GM19238 (cell line): ENCODE measurements around the gene CELF4.

Source experiments
- DNase-seq: peaks from one replicate; pipeline ENCODE4 v3.0.0; 2011; ENCODE audit warnings: low spot score; ENCODE audit not compliant: insufficient read length

Gene CELF4

GRCh38 chr18:37524498-37525261 is 40.9 kb downstream of the CELF4 start:
- DNase-seq, result no peak

GRCh38 chr18:37524139-37524497 is 41.5 kb downstream of the CELF4 start:
- no peak for DNase-seq

DNA sequence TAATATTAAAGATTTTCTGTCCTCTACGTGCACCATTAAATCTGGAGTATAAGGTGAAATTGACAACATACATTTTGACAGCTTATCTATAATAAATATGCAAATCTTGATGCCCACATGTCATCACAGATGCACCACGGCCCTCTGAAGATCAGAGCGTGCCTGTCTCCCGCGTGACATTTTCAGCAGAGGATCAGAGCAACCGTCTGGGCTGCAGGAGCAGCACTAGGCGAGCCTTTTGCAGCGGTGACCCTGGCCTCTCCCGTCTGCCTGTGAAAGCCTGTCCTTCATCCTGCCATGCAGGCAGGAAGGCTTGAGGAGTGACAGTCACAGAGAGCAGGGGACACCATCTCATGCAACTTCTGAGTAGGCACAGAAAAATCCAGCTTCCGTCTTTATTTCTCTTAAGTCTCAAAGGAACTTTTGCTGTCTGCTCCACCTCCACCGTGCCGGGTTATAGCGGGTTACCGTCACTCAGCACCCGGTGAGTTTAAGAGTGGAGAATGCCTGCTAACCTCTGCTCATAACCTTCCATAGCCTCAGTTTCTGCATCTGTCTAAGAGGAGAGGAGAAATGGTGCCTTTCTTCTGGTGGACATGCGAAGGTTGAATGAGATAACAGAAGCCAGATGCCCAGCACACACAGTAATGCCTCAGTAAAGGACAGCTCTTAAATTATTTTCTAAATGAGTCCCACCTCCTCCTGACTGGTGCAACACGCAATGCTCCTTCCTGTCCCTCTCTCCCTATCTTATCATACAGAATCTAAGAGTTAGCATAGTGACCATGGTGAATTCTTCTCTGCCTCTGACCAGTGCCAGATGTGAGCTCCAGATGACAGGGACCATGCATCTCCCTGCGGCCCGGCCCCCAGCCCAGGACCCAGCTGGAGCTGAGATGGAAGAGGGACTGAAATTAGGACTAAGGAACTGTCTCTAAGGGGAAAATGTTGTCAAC is 43.8 kb downstream of the CELF4 start:
- DNase-seq, result no peak

DNA sequence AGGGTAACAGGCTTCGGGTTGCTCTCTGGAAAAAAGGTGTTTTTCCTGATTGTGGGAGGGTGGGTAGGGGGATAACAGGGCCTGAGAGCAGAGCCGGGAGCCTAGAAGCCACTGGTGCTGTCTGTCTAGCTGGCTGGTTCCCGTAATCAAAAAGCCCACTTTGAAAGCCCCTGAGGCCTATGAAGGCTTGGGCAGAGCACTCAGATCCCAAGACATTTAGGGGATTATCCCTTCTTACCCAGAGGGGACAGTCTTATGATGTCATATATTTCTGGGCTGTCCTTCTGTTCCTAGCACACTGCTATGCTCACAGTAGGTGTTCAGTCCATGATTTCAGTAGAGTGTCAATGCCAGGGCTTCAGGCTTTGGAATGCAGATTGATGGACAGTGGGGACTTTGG is 45.1 kb downstream of the CELF4 start:
- DNase-seq, result no peak

- no peak for DNase-seq
Observed at GRCh38 chr18:37519510-37520135, 46.0 kb downstream of the CELF4 start.

- DNase-seq, result no peak
Observed at GRCh38 chr18:37516361-37516853, 49.2 kb downstream of the CELF4 start.

GRCh38 chr18:37514953-37515352 is 50.6 kb downstream of the CELF4 start:
- DNase-seq, result no peak

DNA sequence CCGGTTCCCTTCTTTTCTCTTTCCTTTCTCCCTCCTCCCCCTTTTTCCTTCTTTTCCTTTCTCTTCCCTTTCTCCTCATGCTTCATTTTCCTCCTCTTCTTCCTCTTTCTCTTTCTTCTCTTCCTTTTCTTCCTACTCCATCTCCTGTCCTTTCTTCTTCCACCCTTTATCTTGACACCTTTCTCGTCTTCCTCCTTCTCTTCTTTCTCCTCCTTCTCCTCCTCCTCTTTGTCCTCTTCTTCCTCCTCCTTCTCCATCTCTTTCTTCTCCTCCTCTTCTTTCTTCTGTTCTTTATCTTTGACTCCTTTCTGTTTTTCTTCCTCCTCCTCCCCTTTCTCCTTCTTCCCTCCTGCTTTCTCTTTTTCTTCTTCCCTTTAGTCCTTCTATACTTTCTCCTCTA is 53.2 kb downstream of the CELF4 start:
- DNase-seq, result no peak

- DNase-seq, result no peak
Observed at GRCh38 chr18:37511721-37512298, 53.8 kb downstream of the CELF4 start.

GRCh38 chr18:37509600-37509999 is 56.0 kb downstream of the CELF4 start:
- DNase-seq, result no peak

GRCh38 chr18:37508207-37508606 is 57.4 kb downstream of the CELF4 start:
- DNase-seq, result no peak

DNA sequence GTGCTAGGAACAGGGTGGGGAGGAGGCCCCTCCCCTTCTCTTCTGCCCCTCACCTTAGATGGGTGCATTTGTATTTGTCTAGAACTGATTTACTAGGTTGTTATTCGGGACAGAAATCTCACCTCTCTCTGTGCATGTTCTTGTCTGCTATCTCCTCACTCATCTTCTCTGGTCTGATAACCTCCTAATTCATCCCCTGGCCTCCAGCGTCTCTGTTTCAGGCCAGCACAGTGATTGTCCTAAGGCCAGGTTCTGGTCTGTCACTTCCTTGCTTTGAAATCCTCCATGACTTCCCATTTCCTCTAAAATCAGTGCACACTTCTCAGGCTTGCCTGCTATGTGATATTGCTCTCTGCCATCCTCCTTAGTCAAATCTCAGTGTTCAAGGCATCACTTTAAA is 58.4 kb downstream of the CELF4 start:
- no peak for DNase-seq

DNA sequence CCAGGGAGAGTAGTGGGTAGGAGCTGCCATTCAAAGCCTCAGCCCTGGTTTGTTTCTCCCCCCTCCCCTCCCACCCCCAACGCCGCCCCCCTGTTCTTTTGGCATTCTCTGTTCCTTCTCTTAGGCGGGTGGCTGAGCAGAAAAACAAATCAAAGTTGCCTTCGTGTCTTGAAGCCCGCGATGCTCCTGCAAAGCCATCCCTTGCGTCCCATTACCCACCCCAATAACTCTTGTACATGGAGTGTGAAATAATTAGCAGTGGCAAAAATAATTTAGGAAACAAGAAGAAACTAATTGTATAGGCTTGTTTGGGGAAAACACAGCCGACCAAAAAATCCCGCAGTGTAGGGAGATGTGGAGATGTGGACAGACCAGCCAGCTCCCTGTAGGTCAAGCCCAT is 59.6 kb downstream of the CELF4 start:
- DNase-seq, result no peak

- DNase-seq, result no peak
Observed at GRCh38 chr18:37505321-37505720, 60.3 kb downstream of the CELF4 start.

- no peak for DNase-seq
Observed at GRCh38 chr18:37502601-37503000, 63.0 kb downstream of the CELF4 start.

- no peak for DNase-seq
Observed at GRCh38 chr18:37502036-37502435, 63.6 kb downstream of the CELF4 start.

- DNase-seq, result no peak
Observed at GRCh38 chr18:37501136-37501535, 64.5 kb downstream of the CELF4 start.

- no peak for DNase-seq
Observed at GRCh38 chr18:37499913-37500312, 65.7 kb downstream of the CELF4 start.

DNA sequence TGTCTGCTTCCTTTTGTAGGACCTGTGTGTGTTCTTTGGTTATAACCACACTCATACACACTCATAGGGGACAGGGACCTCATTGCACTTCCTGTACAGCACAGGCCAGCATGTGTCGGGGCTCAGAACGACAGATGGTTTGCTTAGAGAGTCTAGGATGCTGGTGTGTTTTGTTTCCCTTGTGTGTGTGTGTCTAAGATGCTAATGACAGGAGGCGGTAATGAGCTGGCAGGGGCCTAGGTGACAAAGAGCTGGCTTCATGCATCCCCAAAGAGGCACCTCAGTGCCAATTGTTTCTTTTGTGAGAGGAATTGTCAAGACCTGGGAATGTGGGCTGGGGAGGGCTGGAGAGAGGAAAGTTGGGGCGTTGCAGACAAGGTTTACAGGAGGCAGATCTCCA is 66.6 kb downstream of the CELF4 start:
- no peak for DNase-seq

DNA sequence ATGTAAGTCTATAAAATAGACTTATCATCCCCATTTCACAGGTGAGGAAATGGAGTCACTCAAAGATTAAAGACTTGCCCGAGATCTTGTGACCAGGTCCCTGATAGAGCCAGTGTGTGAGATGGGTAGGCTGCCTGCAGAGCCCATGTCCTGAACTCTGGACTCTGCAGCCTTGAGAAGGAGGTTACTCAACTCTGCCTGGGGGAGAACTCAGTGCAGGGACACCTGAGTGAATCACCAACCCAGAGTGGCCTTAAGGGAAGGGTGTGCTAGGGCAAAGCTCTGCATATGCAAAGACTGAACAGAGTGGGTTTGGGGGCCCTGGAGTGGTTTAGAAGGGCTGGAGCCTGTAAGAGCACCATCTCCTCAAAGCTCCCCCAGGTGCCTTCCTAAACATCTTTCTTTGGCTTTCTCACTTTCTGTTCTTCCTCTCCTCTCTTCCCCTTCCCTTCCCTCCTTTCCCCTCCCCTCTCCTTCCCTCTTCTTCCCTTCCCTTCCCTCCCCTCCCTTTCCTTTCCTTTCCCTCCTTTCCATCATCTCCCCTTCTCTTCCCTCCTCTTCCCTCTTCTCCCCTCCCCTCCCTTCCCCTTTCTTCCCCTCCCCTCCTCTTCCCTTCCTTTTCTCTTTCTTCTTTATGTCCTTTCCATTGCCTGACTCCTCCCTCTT is 67.6 kb downstream of the CELF4 start:
- DNase-seq, result no peak

- DNase-seq, result no peak
Observed at GRCh38 chr18:37496568-37496967, 69.0 kb downstream of the CELF4 start.
